NT2/D1 (cell line): ENCODE data around the gene EEF1A2.

ENCODE experiments used
- SUZ12 ChIP-seq: IDR thresholded peaks from 2 replicates; pipeline ENCODE4 v1.6.1; 2011; ENCODE audit not compliant: insufficient read length, insufficient read depth; ENCODE audit errors: extremely low read depth
- YY1 ChIP-seq: IDR thresholded peaks from 2 replicates; pipeline ENCODE4 v1.6.1; 2011; ENCODE audit not compliant: insufficient read length, insufficient read depth
- ZNF274 ChIP-seq: IDR thresholded peaks from 2 replicates; pipeline ENCODE4 v1.6.1; 2011; ENCODE audit warnings: mild to moderate bottlenecking, low read depth, low read length

DNA sequence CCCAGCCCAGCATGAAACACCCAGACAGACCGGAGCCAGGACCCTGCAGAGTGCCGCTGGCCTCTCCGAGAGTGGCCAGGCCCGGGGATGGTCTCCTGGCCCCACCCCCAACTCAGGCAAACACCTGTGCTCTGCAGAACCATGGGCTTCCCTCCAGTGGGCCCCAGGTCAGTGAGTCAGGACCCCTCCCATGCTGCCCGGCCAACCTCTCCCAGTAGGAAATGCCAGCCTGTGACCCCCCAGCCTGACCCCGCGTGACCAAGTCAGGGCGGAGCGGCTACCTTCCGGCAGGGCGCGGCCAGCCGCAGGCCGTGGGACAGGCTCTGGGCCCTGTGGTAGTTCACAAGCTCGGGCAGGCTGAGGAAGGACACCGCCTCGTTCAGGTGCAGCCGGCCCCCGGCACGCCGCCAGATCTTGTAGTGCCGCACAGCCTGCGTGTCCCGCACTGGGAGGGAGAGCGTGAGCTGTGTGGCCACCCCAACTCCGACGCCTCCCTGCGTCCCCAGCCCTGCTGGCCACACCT is 35.0 kb upstream of the EEF1A2 start:
- TF ChIP-seq ZNF274 (no peak), YY1 (no peak), SUZ12 (no peak)
